Measurements from ENCODE around the gene FRMD1. TPM values are rescaled to one million over a fixed set of nuclear protein-coding genes. Genes with fewer than 3 reads are reported as not detected.

FRMD1 gene
- polyA plus RNA-seq, 3 donors from 2014 or later: not detected

GRCh38 chr6:168095171-168095691 lies 16.2 kb upstream of the FRMD1 start:
- Mint-ChIP-seq H3K4me1 (no peaks in the 10 kb centered on the region), H3K36me3 (no peaks in the 10 kb centered on the region), H3K27ac (no peak overlapping the region), H3K4me3 (no peak overlapping the region), H3K27me3 (ENCODE audit: low read depth in 3 of 3) (peaks cover 0 to 13% (median 2%) of the 10 kb centered on the region in 3 donors), H3K9me3 (no peaks in the 10 kb centered on the region)
- DNase-seq: no peak

DNA sequence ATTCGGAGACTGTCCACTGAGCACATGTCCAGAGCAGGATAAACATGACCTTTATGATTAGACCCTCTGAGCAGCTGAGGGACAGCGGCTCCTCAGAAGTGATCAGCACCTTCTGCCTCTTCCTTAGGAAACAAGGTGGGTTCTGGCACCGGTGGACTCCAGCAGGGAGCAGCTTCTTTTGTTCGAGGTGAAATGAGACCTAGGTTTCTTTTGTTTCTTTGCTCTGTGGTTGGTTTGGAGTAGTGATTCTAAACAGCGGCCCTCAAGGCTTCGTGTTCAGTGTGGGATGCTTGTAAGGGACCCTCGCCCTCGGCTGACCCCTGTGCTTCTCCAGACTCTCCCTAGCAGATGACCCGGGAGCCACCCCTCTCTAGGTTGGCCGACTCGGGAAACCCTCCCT lies 14.6 kb upstream of the FRMD1 start:
- H3K4me3 Mint-ChIP-seq: no peak overlapping the region
- H3K4me1 Mint-ChIP-seq: no peaks in the 10 kb centered on the region
- H3K36me3 Mint-ChIP-seq: no peaks in the 10 kb centered on the region
- H3K27ac Mint-ChIP-seq: no peak overlapping the region
- no peak for DNase-seq
- H3K27me3 Mint-ChIP-seq (ENCODE audit: low read depth in 3 of 3): peaks cover 0 to 3% (median 2%) of the 10 kb centered on the region in 3 donors
- no peaks in the 10 kb centered on the region for H3K9me3 Mint-ChIP-seq

GRCh38 chr6:168093071-168093505 lies 14.1 kb upstream of the FRMD1 start:
- Mint-ChIP-seq H3K27ac (no peak overlapping the region), H3K4me1 (no peaks in the 10 kb centered on the region), H3K9me3 (no peaks in the 10 kb centered on the region), H3K36me3 (no peaks in the 10 kb centered on the region), H3K4me3 (no peak overlapping the region), H3K27me3 (ENCODE audit: low read depth in 3 of 3) (peaks cover 0 to 2% (median 2%) of the 10 kb centered on the region in 3 donors)
- DNase-seq: no peak

- Mint-ChIP-seq H3K27me3 (ENCODE audit: low read depth in 3 of 3) (peaks cover 0 to 2% (median 2%) of the 10 kb centered on the region in 3 donors), H3K27ac (no peak overlapping the region), H3K4me3 (no peak overlapping the region), H3K36me3 (no peaks in the 10 kb centered on the region), H3K4me1 (no peaks in the 10 kb centered on the region), H3K9me3 (no peaks in the 10 kb centered on the region)
- DNase-seq: no peak
Measured at GRCh38 chr6:168092541-168092940, 13.5 kb upstream of the FRMD1 start.

DNA sequence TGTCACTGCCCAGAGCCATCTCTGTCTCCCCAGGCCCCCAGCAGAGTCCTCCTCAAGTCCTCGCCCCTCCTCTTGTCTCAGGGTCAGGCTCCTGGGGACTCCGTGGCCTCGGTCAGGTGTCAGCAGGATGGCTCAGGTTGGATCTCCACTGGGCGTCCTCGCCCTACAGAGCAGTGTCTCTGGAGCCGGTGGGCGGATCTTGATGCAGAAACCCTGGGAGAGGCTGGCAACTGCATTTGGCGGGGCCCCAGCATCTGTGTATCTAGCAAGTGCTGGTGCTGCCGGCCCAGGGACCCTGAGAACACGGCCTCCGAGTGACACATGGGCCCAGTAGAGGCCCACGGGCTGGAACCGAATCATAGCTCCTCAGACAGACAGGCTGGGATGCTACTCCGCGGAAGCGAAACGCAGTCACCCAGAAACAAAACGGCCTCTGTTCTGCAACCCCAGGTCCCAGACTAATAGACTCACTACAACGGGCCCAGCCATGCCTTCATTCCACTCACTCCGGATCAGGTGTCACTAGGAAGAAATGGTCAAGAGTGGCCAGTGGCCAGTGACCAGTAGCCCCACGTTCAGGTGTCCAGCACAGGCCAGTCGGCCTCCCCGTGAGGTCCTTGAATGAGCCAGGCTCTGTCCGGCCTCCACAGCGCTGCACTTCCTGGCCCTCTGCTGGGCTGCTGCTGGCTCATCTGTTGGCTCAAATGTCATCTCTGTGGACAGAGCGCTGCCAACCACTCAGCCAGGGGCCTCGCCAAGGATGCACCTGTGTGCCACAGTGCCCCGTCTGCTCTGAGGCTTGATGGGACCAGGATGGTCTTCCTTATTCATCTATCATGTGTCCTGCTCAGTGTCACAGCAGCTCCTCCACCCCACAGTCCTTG lies 12.6 kb upstream of the FRMD1 start:
- Mint-ChIP-seq H3K27me3 (ENCODE audit: low read depth in 3 of 3) (peaks cover 0 to 2% (median 2%) of the 10 kb centered on the region in 3 donors), H3K36me3 (no peaks in the 10 kb centered on the region), H3K27ac (no peak overlapping the region), H3K4me3 (no peak overlapping the region), H3K9me3 (no peaks in the 10 kb centered on the region), H3K4me1 (no peaks in the 10 kb centered on the region)
- no peak for DNase-seq

DNA sequence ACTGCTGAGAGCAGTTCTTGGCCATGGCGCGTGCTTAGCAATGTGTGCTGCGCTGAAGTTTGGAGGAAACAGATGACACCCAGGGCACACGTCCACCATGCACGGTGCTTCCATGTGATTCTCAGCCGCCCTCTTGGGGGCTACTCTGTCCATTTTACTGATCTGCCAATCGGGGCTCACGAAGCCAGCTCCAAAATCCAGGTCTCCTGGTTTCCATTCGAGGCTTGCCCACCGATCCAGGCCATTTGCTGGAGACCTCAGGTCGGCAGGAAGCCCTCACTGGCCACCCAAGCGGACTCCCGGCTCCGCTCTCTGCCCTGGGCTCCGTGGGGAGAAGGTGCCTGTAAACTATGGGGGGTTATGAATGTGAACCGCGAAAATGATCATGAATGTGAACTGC lies 11.7 kb upstream of the FRMD1 start:
- DNase-seq: no peak
- Mint-ChIP-seq H3K27me3 (ENCODE audit: low read depth in 3 of 3) (peaks cover 0 to 2% (median 0%) of the 10 kb centered on the region in 3 donors), H3K9me3 (no peaks in the 10 kb centered on the region), H3K4me3 (no peak overlapping the region), H3K4me1 (no peaks in the 10 kb centered on the region), H3K36me3 (no peaks in the 10 kb centered on the region), H3K27ac (no peak overlapping the region)

- no peak overlapping the region for H3K4me3 Mint-ChIP-seq
- DNase-seq: no peak
- no peaks in the 10 kb centered on the region for H3K36me3 Mint-ChIP-seq
- H3K9me3 Mint-ChIP-seq: no peaks in the 10 kb centered on the region
- peaks cover 0 to 2% (median 0%) of the 10 kb centered on the region in 3 donors for H3K27me3 Mint-ChIP-seq (ENCODE audit: low read depth in 3 of 3)
- H3K27ac Mint-ChIP-seq: no peak overlapping the region
- no peaks in the 10 kb centered on the region for H3K4me1 Mint-ChIP-seq
Measured at GRCh38 chr6:168090064-168090690, 11.2 kb upstream of the FRMD1 start.

GRCh38 chr6:168089186-168090063 lies 10.4 kb upstream of the FRMD1 start:
- no peak overlapping the region for H3K27ac Mint-ChIP-seq

DNA sequence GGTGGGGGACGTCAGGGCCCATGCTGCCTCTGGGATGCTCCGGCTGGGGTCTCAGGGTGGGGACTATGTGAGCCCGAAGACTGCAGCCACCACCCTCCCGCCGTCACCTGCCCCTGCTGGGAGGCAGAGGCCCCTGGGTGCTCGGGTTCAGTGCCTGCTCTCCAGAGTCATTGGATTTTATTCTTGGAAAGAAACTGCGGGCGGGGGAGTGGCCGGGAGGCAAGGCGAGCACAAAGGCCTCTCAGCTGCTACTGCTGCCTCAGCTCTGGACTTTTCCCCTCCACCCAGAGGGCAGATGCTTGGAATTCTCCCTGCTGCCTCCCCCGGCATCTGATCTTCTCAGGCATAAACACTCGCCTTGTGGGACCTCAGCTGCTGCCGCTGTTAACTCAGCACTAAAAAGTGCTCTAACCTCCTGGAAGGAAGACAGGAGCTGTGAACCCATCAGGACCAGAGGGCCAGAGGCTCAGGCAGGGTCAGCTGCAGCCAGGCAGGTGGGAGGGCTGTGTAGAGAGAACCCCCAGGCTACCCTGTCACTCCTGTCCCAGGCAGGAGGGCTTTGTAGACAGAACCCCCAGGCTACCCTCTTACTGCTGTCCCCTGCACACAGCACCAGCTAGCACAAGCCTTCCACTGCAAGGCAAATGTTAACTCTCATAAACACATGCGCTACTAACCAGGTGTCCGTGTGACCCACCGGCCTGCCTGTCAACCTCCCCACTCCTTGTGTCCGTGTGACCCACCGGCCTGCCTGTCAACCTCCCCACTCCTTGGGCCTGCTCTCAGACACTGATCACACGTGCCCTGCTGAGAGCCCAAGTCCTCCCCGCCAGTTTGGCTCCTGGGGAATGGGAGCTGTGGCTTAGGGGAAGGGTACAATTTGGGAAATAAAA lies 9.4 kb upstream of the FRMD1 start:
- Mint-ChIP-seq H3K4me1 (no peaks in the 10 kb centered on the region), H3K9me3 (no peaks in the 10 kb centered on the region), H3K4me3 (no peak overlapping the region), H3K36me3 (no peaks in the 10 kb centered on the region), H3K27me3 (ENCODE audit: low read depth in 3 of 3) (peaks cover 0 to 6% (median 0%) of the 10 kb centered on the region in 3 donors), H3K27ac (no peak overlapping the region)
- no peak for DNase-seq

More at GRCh38 chr6:168089186-168090063, 10.4 kb upstream of the FRMD1 start:
- no peak overlapping the region for H3K4me3 Mint-ChIP-seq
- no peak for DNase-seq
- no peaks in the 10 kb centered on the region for H3K36me3 Mint-ChIP-seq
- no peaks in the 10 kb centered on the region for H3K4me1 Mint-ChIP-seq
- no peaks in the 10 kb centered on the region for H3K9me3 Mint-ChIP-seq
- H3K27me3 Mint-ChIP-seq (ENCODE audit: low read depth in 3 of 3): peaks cover 0 to 2% (median 0%) of the 10 kb centered on the region in 3 donors

DNA sequence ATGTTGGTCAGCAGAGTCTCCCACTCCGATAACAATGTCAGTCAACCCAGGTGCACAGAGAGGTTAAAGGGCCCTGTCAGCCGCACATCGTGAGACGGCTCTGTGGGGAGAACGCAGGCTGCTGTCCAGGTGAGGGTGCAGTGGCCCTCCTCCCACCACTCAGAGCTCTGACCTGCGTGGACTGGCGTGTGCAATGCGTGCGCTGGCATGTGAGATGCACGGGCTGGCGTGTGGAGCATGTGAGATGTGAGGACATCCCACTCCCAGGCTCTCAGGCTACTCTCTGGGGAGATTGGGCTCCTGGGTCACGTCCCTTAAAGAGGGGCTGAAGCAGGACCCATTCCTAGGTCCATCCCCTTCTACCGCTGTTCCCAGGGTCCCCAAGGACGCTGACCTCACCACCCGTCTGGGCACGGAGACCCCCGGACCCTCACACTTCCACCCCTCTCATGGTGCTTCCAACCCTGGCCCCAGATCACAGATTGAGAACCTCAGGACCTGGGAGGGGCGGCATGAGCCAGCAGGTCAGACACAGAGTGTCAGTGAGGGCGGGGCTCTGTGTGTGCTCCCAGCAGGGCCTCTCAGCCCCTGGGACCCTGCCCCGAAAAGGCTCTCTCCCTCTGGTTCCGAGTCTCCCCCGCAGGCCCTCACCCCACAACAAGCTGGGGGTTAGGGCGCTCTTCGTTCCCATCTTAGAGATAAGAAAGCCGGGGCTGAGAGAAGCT lies 8.6 kb upstream of the FRMD1 start:
- Mint-ChIP-seq H3K4me3 (no peak overlapping the region), H3K27ac (no peak overlapping the region), H3K27me3 (ENCODE audit: low read depth in 3 of 3) (peaks cover 0 to 6% (median 0%) of the 10 kb centered on the region in 3 donors), H3K36me3 (no peaks in the 10 kb centered on the region), H3K9me3 (no peaks in the 10 kb centered on the region), H3K4me1 (no peaks in the 10 kb centered on the region)
- DNase-seq: no peak

GRCh38 chr6:168086616-168087015 lies 7.6 kb upstream of the FRMD1 start:
- no peaks in the 10 kb centered on the region for H3K4me1 Mint-ChIP-seq
- no peak overlapping the region for H3K27ac Mint-ChIP-seq
- DNase-seq: no peak
- no peaks in the 10 kb centered on the region for H3K36me3 Mint-ChIP-seq
- no peaks in the 10 kb centered on the region for H3K9me3 Mint-ChIP-seq
- H3K4me3 Mint-ChIP-seq: no peak overlapping the region
- peaks cover 0 to 6% (median 0%) of the 10 kb centered on the region in 3 donors for H3K27me3 Mint-ChIP-seq (ENCODE audit: low read depth in 3 of 3)

DNA sequence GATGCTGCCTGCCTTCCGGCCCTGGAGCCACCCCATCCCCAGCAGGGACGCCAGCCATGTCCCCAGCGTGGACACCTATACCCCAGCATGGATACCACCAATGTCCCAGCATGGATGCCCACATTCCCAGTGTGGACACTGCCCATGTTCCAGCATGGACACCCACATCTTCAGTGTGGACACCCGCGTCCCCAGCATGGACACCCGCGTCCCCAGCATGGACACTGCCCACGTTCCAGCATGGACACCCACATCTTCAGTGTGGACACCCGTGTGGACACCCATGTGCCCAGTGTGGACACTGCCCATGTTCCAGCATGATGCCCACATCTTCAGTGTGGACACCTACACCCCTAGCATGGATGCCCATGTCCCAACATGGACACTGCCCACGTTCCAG lies 7.1 kb upstream of the FRMD1 start:
- Mint-ChIP-seq H3K27me3 (ENCODE audit: low read depth in 3 of 3) (peaks cover 0 to 6% (median 0%) of the 10 kb centered on the region in 3 donors), H3K4me3 (no peak overlapping the region), H3K36me3 (no peaks in the 10 kb centered on the region), H3K4me1 (no peaks in the 10 kb centered on the region), H3K27ac (no peak overlapping the region), H3K9me3 (no peaks in the 10 kb centered on the region)
- DNase-seq: no peak
